ENCODE data around the gene PLSCR4.

The PLSCR4 gene

GRCh38 chr3:146160964-146161662 lies 89.8 kb downstream of the PLSCR4 start, which contains the start of gene PLOD2:
Gene PLOD2, minus strand, starts transcription at chr3:146161184. Its CDS starts 195 bp downstream, at chr3:146160989.
- DNase-seq (ENCODE audit: low read depth in 2 of 2): peak in 1 of 2 donors; percentile 2

DNA sequence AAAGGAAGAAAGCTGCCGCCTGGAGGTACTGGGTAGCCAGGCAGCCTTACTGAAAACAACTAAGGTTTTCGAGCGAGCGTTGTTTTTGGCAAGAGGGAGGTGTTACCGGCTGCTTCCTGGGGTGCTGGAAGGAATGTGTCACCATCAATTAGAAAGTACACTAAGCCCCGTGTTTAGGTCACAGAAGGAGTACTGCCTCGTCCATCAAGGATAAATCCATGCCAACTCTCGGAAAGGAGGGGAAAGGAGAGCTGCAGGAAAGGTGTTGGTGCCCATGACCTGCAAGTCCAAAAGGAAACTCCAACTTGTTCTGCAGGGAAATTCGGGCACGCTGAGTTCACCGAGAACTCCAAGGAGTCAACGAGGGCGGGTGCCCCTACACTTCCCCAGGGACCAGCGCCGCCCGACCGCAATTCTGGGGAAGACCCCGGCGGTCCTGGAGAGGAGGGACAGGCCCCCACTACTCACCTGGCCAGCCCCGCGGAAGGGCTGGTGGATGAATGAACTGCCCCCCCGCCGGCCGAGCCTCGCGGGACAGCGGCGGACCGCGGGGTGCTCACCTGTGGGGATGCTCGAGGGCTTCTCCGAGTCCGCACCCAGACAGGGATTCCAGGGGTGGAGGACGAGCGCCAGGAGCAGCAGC lies 90.5 kb downstream of the PLSCR4 start:
- DNase-seq (ENCODE audit: low read depth in 2 of 2): no peak

- no peak for DNase-seq (ENCODE audit: low read depth in 2 of 2)
These were observed 91.1 kb downstream of the PLSCR4 start for GRCh38 chr3:146159616-146160320.

- DNase-seq (ENCODE audit: low read depth in 2 of 2): no peak
These were observed 91.9 kb downstream of the PLSCR4 start for GRCh38 chr3:146159037-146159436.

DNA sequence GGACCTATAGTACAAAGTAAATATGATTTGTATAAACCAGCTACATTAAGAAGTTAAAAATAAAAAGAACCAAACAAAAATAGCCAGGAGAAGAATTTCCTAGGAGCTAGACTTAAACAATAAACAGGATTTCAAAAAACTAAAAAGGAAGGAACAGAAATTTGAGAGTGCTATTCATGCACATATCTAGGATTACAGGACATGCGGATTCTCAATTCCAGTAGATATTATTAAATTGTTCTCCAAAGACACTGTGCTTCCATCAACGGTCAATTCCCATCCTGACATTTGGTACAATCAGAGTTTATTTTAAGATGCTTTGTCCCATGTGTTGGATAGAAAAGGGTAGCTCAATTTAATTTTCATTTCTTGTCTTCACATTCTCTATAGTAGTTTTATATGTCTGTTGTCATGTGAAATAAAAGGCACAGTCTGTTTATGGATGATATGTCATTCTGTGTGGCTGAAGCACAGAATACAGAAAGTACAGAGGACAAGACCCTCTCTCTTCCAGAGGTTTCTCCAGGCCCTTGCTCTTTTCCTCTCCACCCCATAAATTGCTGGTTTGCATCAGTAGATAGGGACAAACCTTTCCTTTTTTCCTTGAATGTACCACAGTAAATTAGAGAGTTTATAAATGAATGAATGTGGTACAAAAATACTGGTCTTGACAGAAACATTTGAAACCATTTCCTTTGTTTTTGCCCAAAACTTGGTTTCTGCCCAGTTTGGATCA lies 93.4 kb downstream of the PLSCR4 start:
- no peak for DNase-seq (ENCODE audit: low read depth in 2 of 2)

DNA sequence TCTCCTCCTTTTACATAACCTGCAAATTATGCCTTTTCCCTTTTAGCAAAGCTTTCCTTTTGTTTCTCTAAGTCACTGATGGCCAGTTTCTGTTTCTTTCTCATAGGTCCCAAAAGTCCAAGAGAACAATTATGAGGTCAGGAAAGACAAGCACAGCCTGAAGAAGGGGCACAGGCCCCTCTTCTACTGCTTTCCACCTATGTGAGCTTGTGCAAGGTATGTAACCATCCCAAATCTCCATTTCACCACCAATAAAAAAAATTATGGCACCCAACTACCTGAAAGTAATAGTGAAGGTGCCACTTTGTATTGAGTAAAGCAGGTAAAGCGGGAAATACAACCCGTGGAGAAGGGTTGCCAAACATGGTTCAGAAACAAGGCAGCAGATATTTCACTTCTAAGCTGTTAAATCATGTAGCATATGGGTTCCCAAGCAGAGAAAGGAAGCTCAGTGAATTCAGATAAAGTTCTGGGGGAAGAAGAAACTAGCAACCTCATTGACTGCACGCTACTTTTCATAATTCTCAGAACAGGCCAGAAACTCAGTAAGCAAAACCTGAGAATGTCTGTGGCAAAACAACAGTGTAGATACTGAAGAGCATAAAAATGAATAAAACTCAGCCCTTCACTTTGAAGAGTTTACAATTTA lies 94.1 kb downstream of the PLSCR4 start:
- DNase-seq (ENCODE audit: low read depth in 2 of 2): no peak

GRCh38 chr3:146156095-146156494 lies 94.8 kb downstream of the PLSCR4 start:
- no peak for DNase-seq (ENCODE audit: low read depth in 2 of 2)

- DNase-seq (ENCODE audit: low read depth in 2 of 2): no peak
These were observed 95.9 kb downstream of the PLSCR4 start for GRCh38 chr3:146154995-146155394.

- DNase-seq (ENCODE audit: low read depth in 2 of 2): no peak
These were observed 96.6 kb downstream of the PLSCR4 start for GRCh38 chr3:146154316-146154715.

- DNase-seq (ENCODE audit: low read depth in 2 of 2): no peak
These were observed 97.5 kb downstream of the PLSCR4 start for GRCh38 chr3:146153429-146153828.

DNA sequence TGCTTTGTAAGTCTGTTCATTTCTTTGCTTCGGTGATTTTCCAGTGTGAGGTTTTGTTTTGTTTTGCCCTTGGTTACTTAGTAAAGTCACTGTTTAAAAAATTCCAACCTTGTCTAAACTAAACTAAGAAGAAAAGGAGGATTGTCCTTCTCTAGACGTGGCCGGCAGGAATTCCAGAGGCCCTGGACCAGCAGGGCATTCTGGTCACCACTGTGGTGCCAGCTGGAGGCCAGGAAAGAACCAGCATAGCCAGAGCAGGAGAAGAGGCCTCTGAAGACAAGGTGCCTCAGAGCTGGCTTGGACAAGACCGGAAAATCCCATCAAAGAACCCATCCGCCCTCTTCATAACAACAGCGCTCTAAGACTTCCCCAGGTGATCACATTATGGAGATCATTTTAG lies 98.1 kb downstream of the PLSCR4 start:
- no peak for DNase-seq (ENCODE audit: low read depth in 2 of 2)

- no peak for DNase-seq (ENCODE audit: low read depth in 2 of 2)
These were observed 102.4 kb downstream of the PLSCR4 start for GRCh38 chr3:146148468-146148931.

- no peak for DNase-seq (ENCODE audit: low read depth in 2 of 2)
These were observed 105.3 kb downstream of the PLSCR4 start for GRCh38 chr3:146145642-146146041.

GRCh38 chr3:146142757-146143156 lies 108.1 kb downstream of the PLSCR4 start:
- DNase-seq (ENCODE audit: low read depth in 2 of 2): no peak
